VCaP (cell line): ENCODE data around the gene C15orf62.

Source experiments
- H3K27ac ChIP-seq: fragments of 450-650 bp; 2 replicates; pipeline ENCODE4 v1.5.1; 2017
- CTCF ChIP-seq: fragments of 450-650 bp; conservative IDR thresholded peaks from 2 replicates; pipeline ENCODE4 v1.5.1; 2017; ENCODE audit warnings: mild to moderate bottlenecking, moderate library complexity

C15orf62 gene

GRCh38 chr15:40773496-40773895 is 3.7 kb downstream of the C15orf62 start:
- no peak for TF ChIP-seq CTCF
- H3K27ac ChIP-seq = no peak overlapping the region

- H3K27ac ChIP-seq = no peak overlapping the region
- no peak for TF ChIP-seq CTCF
These were observed 4.1 kb downstream of the C15orf62 start for GRCh38 chr15:40773902-40774301.

GRCh38 chr15:40775007-40775406 is 5.2 kb downstream of the C15orf62 start:
- no peak for TF ChIP-seq CTCF
- H3K27ac ChIP-seq = no peak overlapping the region

GRCh38 chr15:40775740-40776536 is 6.2 kb downstream of the C15orf62 start:
- no peak for TF ChIP-seq CTCF

GRCh38 chr15:40776537-40777141 is 6.9 kb downstream of the C15orf62 start:
- H3K27ac ChIP-seq = peak overlapping the region; percentile 4; the same call in 1 of the 2 replicates
- no peak for TF ChIP-seq CTCF

More at GRCh38 chr15:40775740-40776536, 6.2 kb downstream of the C15orf62 start:
- no peak overlapping the region for H3K27ac ChIP-seq

GRCh38 chr15:40782609-40783227 is 12.9 kb downstream of the C15orf62 start:
- peak overlapping the region; percentile 95 for H3K27ac ChIP-seq
- peak; percentile 91 for TF ChIP-seq CTCF

- H3K27ac ChIP-seq = peak overlapping the region; percentile 95
These were observed 15.4 kb downstream of the C15orf62 start for GRCh38 chr15:40785164-40785563.

More at GRCh38 chr15:40785164-40785563, 15.4 kb downstream of the C15orf62 start:
- TF ChIP-seq CTCF = no peak
